Activated T-cell treated with anti-CD3 and anti-CD28 coated beads, Interleukin-2, amount 50 U/mL, for 24 hours (primary cell): ENCODE measurements around the gene APBA2.
"Not testable (repeated sequence)": the region's sequence is repeated elsewhere in the genome, so short reads cannot be mapped to it uniquely, and the experiment has no call there.

ENCODE experiments used
- DNase-seq: peaks from one replicate; pipeline ENCODE4 v3.0.0-alpha.2; 2020
- H3K27ac Mint-ChIP-seq: 2 replicates; pipeline ENCODE4 v1.8.0; 2020; ENCODE audit warnings: mild to moderate bottlenecking, mixed read lengths
- H3K27me3 Mint-ChIP-seq: 2 replicates; pipeline ENCODE4 v1.8.0; 2020; ENCODE audit warnings: mixed read lengths
- H3K36me3 Mint-ChIP-seq: 2 replicates; pipeline ENCODE4 v1.8.0; 2020; ENCODE audit warnings: low read depth, mixed read lengths
- H3K4me1 Mint-ChIP-seq: 2 replicates; pipeline ENCODE4 v1.8.0; 2020; ENCODE audit warnings: low read depth, mixed read lengths
- H3K4me3 Mint-ChIP-seq: 2 replicates; pipeline ENCODE4 v1.8.0; 2020; ENCODE audit warnings: mild to moderate bottlenecking, moderate library complexity, mixed read lengths
- H3K9me3 Mint-ChIP-seq: 2 replicates; pipeline ENCODE4 v1.8.0; 2020; ENCODE audit warnings: mixed read lengths

Gene APBA2

DNA sequence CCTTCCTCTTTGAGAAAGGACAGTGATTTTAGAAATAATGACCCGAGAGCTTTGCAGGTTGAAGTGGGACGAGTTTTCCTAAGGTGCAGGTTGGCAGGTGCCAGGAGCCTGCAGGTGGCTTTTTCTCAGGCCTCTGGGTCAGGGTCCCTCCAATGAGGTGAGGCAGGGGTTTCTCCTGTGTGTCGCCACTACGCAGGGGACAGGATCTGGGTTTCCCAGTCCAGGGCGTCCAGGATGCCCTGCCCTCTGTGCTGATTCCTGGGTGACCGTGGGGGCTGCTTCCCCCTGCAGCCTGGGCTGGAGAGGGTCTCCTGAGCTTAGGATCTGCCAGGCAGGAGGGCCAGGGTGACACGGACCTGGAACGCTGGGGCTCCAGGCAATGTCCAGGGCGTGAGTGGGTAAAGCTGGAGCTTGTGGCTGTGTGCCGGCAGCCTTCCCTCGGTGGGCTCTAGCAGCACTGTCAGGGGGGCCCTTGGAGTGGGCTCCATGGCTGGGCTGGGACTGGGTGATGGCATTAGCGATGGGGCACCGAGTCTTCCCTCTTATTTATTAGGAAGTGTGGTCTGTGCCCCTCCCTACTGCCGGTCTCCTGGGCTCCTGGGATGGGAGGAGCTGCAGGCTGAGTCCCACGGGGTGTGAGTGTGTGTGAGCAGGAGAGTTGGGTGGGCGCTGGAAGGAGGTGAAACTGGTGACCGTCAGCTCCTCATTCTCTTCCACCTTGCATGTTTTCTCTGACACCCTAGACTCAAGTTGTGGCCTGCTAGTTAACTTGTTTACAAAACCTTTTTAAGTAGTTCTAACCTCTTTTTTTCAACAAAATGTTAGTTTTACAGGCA, 1.8 kb downstream of the APBA2 start:
- Mint-ChIP-seq H3K4me1 (peaks cover 57% of the 10 kb centered on the region), H3K27ac (peak overlapping the region; percentile 84), H3K4me3 (peak overlapping the region; percentile 79), H3K36me3 (no peaks in the 10 kb centered on the region), H3K9me3 (no peaks in the 10 kb centered on the region), H3K27me3 (no peaks in the 10 kb centered on the region)
- DNase-seq: no peak

DNA sequence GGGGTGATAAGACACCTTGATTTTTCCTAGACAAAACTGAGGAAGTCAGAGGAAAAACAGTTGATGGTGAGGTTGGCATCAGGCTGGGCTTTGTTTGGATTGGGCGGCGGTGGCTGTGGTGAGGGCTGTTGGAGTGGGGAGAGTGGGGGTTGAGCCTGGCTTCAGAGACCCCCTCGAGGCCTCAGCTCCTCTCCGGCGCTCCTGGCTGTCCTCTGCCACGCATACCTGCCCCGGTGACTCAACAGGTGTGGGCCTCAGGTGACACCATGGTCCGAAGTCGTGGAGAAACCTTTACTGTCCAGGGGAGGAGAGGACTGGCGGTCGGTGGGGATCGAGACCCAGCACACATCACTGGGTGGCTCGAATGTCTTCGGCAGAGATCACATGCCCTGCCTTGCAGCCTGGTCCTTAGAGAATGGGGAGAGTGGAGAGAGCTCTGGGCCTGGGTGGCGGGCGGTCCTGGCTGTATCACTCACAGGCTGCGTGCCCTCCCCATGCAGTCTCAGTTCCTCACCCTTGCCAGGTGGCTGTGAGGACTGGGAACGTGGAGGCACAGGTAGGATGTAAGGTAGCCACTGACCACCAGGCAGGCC, 2.6 kb downstream of the APBA2 start:
- Mint-ChIP-seq H3K36me3 (no peaks in the 10 kb centered on the region), H3K27me3 (no peaks in the 10 kb centered on the region), H3K4me1 (peaks cover 65% of the 10 kb centered on the region), H3K9me3 (no peaks in the 10 kb centered on the region), H3K27ac (peak overlapping the region; percentile 7), H3K4me3 (peak overlapping the region; percentile 79)
- no peak for DNase-seq

DNA sequence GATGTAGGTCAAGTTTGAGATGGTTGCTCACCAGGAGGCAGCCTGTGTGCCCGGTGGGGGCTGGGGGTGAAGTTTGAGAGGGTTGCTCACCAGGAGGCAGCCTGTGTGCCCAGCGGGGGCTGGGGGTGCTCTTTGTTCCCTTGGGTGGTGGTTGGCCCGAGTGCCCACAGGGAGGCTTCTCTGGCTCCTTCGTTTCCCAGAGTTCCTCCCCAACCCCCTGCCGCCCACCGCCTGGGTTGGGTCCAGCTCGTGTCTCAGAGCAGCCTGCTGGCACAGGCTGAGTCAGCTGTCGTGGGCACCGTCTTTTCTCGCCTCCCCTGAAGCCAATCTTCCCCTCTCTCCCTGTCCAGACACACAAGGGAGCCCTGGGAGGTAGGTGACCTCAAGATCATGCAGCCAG, 3.1 kb downstream of the APBA2 start:
- H3K9me3 Mint-ChIP-seq: no peaks in the 10 kb centered on the region
- H3K27me3 Mint-ChIP-seq: no peaks in the 10 kb centered on the region
- peaks cover 70% of the 10 kb centered on the region for H3K4me1 Mint-ChIP-seq
- H3K27ac Mint-ChIP-seq: peak overlapping the region; percentile 7
- H3K4me3 Mint-ChIP-seq: no peak overlapping the region
- DNase-seq: no peak
- no peaks in the 10 kb centered on the region for H3K36me3 Mint-ChIP-seq

DNA sequence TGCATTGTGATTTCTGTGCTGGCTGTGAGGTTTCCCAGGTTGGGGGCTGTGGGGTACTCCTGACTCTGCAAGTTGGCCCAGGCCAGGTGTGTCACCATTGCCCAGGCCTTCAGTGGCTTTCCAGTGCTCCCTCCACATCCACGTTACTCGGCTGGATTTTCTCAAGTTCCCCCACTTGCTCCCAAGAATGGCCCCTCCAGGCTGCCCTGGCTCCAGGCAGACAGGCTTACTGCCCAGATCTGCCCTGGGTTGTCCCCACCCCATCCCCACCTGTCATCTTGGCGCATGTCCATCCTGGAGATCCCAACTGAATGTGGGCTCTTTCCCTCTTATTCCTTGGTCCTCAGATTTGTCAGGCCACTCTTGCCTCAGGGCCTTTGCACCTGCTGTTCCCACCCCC, 3.6 kb downstream of the APBA2 start:
- H3K27me3 Mint-ChIP-seq: no peaks in the 10 kb centered on the region
- no peaks in the 10 kb centered on the region for H3K36me3 Mint-ChIP-seq
- H3K4me1 Mint-ChIP-seq: peaks cover 73% of the 10 kb centered on the region
- no peaks in the 10 kb centered on the region for H3K9me3 Mint-ChIP-seq
- peak overlapping the region; percentile 87 for H3K27ac Mint-ChIP-seq
- no peak for DNase-seq
- no peak overlapping the region for H3K4me3 Mint-ChIP-seq

DNA sequence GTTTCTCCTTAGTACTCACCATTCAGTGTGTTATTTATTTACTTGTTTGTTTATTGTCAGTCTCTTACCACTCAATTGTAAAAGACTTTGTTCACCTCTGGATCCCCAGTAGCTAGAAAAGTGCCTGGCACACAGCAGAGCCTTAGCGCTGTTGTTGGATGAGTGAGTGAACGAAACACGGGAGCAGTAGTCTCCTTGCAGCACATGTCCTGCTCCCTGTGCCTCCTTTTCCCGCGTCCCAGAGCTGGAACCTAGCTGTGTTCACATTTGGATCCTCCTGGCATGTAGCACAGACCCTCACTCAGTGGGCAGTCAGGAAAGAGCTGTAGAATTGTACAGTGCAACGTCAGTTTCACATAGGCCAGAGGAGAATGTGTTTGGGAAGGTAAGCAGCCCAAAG, 4.1 kb downstream of the APBA2 start:
- not testable (repeated sequence) for H3K36me3 Mint-ChIP-seq, H3K27me3 Mint-ChIP-seq, H3K9me3 Mint-ChIP-seq, H3K4me3 Mint-ChIP-seq, DNase-seq
- Mint-ChIP-seq H3K4me1 (peaks cover 75% of the 10 kb centered on the region), H3K27ac (peak overlapping the region; percentile 87)

DNA sequence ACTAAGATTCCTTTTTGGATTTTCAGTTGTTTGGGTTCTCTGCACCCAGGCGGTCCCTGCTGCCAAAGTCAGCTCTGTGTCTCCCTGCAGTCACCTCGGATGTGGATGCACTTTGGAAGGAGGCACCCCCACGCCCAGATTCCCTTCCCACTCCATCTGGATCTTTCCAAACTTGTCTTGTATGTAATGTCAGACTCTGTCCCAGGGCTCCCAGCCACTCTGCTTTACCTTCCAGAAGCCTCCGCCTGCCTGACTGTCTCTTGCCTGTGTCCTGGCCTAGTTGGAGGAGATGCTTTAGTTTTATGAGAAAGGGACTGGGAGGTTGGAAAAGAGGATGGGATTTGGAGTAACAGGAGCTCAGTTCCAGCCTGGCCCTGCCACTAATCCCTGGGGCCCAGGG, 4.5 kb downstream of the APBA2 start:
- H3K4me3 Mint-ChIP-seq: peak overlapping the region; percentile 29

DNA sequence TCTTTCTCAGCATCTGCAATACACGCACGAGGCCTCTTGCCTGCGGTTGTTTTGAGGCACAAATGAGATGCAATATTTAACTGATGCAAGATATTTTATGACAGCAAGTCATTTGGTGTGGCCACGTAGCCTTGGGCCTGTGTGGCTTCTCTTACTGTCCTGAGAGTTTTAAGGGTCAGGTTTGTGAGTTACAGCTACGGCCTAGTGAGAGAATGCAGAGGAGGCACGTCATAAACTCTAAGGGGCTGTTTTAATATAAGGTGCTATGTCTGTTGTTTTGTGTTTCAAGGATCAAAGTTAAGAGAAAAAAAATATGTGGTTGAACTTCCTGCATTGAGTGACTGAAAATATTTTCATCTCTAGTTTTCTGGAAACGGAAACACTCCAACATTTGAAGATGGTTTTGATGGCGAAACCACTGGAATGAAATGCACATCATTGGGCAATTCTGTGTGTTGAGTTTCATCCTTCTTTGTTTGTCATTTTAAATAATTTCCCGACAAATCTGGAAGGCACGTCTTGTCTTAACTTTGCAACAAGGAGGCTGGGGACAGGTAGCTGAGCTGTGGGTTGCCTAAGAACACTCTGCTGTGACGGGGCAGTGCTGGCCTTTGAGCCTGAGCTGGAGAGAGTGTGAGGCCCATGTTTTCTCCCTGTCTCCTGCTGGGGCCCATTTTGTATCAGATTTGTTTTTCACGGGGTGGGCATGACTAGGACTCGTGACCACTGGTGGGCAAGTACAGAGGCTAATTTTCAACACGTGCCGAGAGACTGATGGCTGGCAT, 5.1 kb downstream of the APBA2 start:
- Mint-ChIP-seq H3K27me3 (no peaks in the 10 kb centered on the region), H3K4me1 (peaks cover 72% of the 10 kb centered on the region), H3K36me3 (no peaks in the 10 kb centered on the region), H3K9me3 (no peaks in the 10 kb centered on the region), H3K27ac (peak overlapping the region; percentile 87), H3K4me3 (peak overlapping the region; percentile 29)
- no peak for DNase-seq

More for the DNA sequence above, 4.5 kb downstream of the APBA2 start:
- Mint-ChIP-seq H3K4me1 (peaks cover 72% of the 10 kb centered on the region), H3K27ac (peak overlapping the region; percentile 87)
- not testable (repeated sequence) for H3K9me3 Mint-ChIP-seq, DNase-seq, H3K27me3 Mint-ChIP-seq, H3K36me3 Mint-ChIP-seq

DNA sequence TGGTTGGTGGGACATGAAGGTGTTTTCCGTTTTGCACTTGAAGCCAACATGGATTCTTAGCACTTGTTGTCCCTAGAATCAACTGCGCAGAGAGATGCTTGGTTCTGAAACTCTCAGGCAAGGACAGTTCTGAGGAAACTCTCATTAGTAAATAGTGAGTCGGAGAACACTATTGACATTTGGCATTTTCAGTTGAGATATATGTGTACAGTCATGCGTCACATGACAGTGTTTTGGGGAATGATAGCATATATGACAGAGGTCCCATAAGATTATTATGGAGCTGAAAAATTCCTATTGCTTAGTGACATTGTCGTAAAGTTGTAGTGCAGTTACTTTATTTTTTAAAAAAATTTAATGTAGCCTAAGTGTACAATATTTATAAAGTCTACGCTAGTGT, 5.8 kb downstream of the APBA2 start:
- H3K4me1 Mint-ChIP-seq: peaks cover 74% of the 10 kb centered on the region
- H3K4me3 Mint-ChIP-seq: no peak overlapping the region
- H3K27ac Mint-ChIP-seq: peak overlapping the region; percentile 87
- no peaks in the 10 kb centered on the region for H3K27me3 Mint-ChIP-seq
- no peak for DNase-seq
- no peaks in the 10 kb centered on the region for H3K9me3 Mint-ChIP-seq
- H3K36me3 Mint-ChIP-seq: no peaks in the 10 kb centered on the region

DNA sequence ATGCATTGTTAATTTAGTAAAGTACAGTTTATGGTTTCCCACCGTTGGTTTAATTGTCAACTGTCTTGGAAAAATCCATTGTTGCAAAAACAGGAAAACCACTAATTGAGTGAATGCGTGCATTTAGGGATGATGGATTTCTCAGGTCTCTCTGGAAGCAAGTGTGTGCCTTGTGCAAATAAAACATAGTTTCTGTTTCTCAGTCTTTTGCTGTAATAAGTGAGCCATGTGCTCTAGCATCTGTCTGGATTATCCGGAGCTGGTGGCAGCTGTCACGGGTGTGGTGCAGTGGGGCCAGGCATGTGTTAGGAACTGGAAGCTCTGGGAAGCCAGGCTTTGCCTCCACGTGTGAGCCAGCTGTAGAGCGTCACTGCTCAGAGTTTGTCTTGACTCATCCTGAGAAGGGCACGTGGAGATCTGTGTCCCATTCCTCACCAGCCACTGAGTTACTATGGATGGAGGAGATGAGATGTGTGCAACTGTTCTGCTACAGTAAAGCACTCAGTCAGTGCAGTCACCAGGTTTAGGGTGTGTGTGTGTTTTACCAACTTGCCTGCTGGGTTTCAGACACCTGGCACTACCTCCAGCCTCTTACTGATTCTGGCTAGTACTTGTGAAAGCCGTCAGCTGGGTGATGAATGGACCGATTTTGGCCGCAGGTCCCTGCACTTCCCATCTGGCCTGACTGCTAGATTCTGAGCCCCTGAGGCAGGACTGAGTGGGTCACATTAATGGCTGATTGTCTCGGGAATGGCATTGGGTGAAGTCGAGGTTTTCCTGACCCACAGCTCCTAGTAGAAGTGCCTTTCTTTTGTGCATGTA, 7.2 kb downstream of the APBA2 start:
- Mint-ChIP-seq H3K4me3 (no peak overlapping the region), H3K27ac (no peak overlapping the region), H3K9me3 (no peaks in the 10 kb centered on the region), H3K4me1 (peaks cover 72% of the 10 kb centered on the region), H3K36me3 (no peaks in the 10 kb centered on the region), H3K27me3 (no peaks in the 10 kb centered on the region)
- no peak for DNase-seq

DNA sequence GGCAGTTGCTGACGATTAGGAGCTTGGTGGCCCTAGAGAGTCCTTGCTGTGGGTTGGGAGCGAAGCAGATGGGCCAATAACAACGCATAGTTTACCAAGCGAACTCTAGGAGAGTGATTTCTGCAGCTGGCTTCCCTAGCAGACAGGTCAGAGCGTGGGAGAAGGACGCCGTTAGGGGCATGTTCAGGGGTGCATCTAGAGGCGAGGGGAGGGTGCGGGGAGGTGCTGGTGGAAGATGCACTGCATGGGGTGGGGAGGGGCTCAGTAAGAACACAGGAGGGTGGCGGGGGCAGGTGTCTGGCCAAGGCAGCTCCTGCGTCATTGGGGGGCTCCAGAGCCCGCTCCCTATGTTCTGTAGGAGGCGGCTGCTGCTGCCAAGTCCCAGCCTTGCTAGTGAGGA, 8.9 kb downstream of the APBA2 start:
- Mint-ChIP-seq H3K9me3 (no peaks in the 10 kb centered on the region), H3K4me1 (peaks cover 72% of the 10 kb centered on the region), H3K36me3 (no peaks in the 10 kb centered on the region), H3K27ac (no peak overlapping the region), H3K4me3 (no peak overlapping the region), H3K27me3 (no peaks in the 10 kb centered on the region)
- DNase-seq: no peak

DNA sequence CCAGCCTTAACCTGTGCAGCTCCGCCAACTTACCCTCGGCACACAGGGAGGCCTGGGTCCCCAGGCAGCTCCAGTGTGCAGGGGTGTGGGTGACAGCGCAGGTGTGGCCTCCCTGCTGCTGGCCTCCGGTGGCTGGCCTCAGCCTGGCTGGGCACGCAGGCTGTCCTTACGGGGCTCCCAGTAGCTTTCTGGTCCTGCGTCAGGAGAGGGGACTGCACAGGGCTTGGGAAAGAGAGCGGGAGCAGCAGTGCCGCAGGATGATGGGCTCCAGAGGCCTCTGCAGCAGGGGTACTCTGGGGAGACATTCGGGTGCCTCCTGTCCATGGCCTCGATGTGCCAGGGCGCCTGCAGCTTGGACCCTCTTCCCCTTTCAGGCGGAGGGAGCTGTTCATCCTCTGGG, 9.4 kb downstream of the APBA2 start:
- Mint-ChIP-seq H3K27me3 (no peaks in the 10 kb centered on the region), H3K27ac (no peak overlapping the region), H3K36me3 (no peaks in the 10 kb centered on the region), H3K9me3 (no peaks in the 10 kb centered on the region), H3K4me1 (peaks cover 72% of the 10 kb centered on the region), H3K4me3 (no peak overlapping the region)
- DNase-seq: no peak

DNA sequence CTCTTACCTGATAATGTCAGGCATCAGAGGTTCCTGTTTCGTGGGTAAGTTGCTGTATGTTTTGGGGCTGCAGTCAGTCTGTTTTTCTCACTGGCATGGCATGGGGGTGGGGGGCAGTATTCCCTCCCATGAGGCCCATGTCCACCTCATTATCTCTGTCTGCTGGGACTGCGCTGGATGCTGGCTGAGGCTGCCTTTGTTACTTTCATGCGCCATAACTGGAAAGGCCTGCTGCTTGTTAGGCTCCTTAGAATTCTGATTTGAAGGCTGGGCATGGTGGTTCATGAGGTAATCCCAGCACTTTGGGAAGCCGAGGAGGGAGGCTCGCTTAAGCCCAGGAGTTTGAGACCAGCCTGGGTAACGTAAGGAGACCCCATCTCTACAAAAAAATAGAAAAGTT, 9.8 kb downstream of the APBA2 start:
- H3K36me3 Mint-ChIP-seq: no peaks in the 10 kb centered on the region
- H3K27me3 Mint-ChIP-seq: no peaks in the 10 kb centered on the region
- peaks cover 72% of the 10 kb centered on the region for H3K4me1 Mint-ChIP-seq
- H3K9me3 Mint-ChIP-seq: no peaks in the 10 kb centered on the region
- no peak overlapping the region for H3K4me3 Mint-ChIP-seq
- H3K27ac Mint-ChIP-seq: no peak overlapping the region
- DNase-seq: no peak

DNA sequence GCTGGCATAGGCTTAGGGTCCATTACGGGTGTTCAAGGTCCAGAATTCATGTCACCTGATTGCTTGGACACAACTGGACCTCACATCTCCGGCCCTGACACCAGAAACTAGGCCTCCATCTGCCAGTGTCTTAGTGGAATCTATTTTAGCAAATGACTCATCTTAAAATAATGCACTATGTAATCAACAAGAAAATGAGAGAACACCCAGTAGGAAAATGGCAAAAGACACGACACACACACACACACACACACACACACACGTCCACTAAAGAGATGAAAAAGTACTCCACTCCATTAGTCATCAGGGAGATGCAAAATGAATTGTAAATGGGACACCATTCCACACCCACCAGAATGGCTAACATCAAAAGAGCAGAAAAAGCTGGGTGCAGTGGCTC, 11.2 kb downstream of the APBA2 start:
- H3K27me3 Mint-ChIP-seq: no peaks in the 10 kb centered on the region
- DNase-seq: no peak
- peaks cover 70% of the 10 kb centered on the region for H3K4me1 Mint-ChIP-seq
- no peak overlapping the region for H3K4me3 Mint-ChIP-seq
- no peaks in the 10 kb centered on the region for H3K36me3 Mint-ChIP-seq
- no peak overlapping the region for H3K27ac Mint-ChIP-seq
- no peaks in the 10 kb centered on the region for H3K9me3 Mint-ChIP-seq

DNA sequence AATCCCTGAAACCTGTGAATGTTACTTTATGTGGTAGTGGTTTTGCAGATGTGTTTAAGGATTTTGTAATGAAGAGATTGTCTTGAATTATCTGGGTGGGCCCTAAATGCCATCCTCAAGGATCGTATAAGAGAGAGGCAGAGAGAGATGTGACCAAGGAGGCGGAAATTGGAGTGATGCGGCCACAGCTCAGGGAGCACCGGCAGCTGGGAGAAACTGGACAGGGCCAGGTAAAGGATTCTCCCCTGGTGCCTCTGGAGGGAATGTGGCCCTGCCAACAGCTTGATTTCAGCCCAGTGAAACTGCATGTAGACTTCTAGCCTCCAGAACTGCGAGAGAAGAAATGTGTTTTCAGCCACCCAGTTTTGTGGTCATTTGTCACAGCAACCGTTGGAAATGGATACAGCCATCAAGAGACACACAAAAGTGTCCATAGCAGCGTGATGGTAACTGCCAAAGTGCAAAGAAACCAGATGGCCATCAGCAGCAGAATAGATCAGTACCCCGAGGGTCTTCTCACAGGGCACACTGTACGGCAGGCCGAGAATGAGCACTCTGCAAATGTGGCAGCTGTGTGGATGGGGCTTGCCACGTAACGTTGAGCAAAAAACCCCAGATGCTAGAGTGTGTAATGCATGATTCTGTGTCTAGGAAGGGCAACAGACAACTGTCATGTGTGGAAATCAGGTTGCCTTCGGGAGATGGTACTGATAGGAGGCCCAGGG, 12.2 kb downstream of the APBA2 start:
- Mint-ChIP-seq H3K4me3 (no peak overlapping the region), H3K27ac (no peak overlapping the region), H3K4me1 (peaks cover 70% of the 10 kb centered on the region), H3K36me3 (no peaks in the 10 kb centered on the region), H3K9me3 (no peaks in the 10 kb centered on the region), H3K27me3 (no peaks in the 10 kb centered on the region)
- DNase-seq: no peak
